ENCODE results near the gene PPIP5K2.
"Not testable (repeated sequence)": the region's sequence is repeated elsewhere in the genome, so short reads cannot be mapped to it uniquely, and the experiment has no call there.

The PPIP5K2 gene

DNA sequence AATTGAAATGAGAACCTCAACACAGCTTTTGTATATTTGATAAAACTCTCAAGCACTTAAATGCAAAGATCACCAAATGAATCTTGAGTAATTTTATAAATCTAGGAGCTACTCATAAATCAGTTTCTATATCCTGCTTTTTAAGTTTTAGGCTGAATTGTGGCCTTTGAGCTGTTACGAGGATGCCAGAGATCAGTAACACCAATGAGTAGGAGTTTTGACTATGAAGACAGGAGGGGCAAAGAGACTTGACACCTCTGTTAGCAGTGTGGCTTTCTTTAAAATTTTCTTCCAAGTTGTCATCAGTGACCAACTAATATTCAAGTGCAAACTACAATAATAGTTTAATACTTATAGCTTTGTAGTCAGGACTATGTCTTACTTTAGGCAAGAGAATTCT is 12.6 kb downstream of the PPIP5K2 start:
- no peak for DNase-seq (ENCODE audit: low read depth)
- TF ChIP-seq, protein P1, sequence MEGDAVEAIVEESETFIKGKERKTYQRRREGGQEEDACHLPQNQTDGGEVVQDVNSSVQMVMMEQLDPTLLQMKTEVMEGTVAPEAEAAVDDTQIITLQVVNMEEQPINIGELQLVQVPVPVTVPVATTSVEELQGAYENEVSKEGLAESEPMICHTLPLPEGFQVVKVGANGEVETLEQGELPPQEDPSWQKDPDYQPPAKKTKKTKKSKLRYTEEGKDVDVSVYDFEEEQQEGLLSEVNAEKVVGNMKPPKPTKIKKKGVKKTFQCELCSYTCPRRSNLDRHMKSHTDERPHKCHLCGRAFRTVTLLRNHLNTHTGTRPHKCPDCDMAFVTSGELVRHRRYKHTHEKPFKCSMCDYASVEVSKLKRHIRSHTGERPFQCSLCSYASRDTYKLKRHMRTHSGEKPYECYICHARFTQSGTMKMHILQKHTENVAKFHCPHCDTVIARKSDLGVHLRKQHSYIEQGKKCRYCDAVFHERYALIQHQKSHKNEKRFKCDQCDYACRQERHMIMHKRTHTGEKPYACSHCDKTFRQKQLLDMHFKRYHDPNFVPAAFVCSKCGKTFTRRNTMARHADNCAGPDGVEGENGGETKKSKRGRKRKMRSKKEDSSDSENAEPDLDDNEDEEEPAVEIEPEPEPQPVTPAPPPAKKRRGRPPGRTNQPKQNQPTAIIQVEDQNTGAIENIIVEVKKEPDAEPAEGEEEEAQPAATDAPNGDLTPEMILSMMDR (conservative IDR thresholded peaks at IDR 0.05; ENCODE audit: control insufficient read depth, insufficient read depth, low read depth, low read length) = no peak
- no peak overlapping the region for H3K4me3 ChIP-seq (ENCODE audit: control insufficient read depth, low read depth, low read length)

DNA sequence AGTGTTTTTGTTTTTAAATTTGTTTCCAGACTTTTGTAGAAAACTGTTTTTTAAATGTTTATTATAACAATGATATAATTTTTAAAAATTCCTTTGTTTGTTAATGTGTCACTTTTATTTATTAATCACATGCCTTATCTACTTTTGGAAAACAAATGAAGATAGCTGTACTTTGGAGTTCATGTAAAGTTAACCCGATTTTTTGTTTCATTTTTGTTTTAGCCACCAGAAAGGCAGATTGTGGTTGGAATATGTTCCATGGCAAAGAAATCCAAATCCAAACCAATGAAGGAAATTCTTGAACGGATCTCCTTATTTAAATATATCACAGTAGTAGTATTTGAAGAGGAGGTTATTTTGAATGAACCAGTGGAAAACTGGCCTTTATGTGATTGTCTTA is 13.1 kb downstream of the PPIP5K2 start:
- TF ChIP-seq, protein P1 (conservative IDR thresholded peaks at IDR 0.05; ENCODE audit: control insufficient read depth, insufficient read depth, low read depth, low read length) = no peak
- no peak overlapping the region for H3K4me3 ChIP-seq (ENCODE audit: control insufficient read depth, low read depth, low read length)
- no peak for DNase-seq (ENCODE audit: low read depth)

DNA sequence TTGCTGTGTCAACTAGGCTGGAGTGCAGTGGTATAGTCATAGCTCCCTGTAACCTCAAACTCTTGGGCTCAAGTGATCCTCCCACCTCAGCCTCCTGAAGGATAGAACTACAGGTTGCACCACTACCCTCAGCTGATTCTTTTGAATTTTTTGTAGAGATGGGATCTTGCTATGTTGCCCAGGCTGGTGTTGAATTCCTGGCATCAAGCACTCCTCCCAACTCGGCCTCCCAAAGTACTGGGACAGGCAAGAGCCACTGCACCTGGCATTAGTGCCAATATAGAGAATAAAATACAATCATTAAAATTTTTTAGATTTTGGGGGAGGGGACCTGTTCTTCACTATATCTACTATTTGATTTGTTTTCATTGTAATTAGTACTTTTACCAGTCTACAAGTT is 15.4 kb downstream of the PPIP5K2 start:
- no peak overlapping the region for H3K4me3 ChIP-seq (ENCODE audit: control insufficient read depth, low read depth, low read length)
- no peak for DNase-seq (ENCODE audit: low read depth)
- TF ChIP-seq, protein P1 (conservative IDR thresholded peaks at IDR 0.05; ENCODE audit: control insufficient read depth, insufficient read depth, low read depth, low read length) = no peak

DNA sequence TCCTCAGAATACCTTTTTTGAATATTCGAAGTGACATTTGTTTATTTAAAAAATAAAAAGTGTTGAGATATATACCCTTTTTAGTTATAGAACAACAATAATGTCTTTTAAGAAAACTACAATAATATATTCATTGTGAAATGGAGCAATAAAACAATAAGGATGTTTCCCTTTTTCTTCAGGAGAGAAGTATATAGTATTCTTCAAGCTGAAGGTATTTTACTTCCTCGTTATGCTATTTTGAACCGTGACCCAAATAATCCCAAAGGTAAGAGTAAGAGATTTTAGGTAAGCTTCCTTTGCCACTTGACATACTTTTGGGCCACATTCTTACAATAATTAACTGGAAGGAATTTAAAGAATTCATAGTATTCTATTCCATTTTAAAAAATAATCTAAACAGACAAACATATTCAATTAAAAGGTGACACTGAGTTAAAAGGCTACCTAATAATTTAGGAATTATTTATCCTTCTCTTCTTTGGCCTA is 18.1 kb downstream of the PPIP5K2 start:
- no peak for DNase-seq (ENCODE audit: low read depth)
- TF ChIP-seq, protein P1 (conservative IDR thresholded peaks at IDR 0.05; ENCODE audit: control insufficient read depth, insufficient read depth, low read depth, low read length) = no peak
- H3K4me3 ChIP-seq (ENCODE audit: control insufficient read depth, low read depth, low read length) = no peak overlapping the region

DNA sequence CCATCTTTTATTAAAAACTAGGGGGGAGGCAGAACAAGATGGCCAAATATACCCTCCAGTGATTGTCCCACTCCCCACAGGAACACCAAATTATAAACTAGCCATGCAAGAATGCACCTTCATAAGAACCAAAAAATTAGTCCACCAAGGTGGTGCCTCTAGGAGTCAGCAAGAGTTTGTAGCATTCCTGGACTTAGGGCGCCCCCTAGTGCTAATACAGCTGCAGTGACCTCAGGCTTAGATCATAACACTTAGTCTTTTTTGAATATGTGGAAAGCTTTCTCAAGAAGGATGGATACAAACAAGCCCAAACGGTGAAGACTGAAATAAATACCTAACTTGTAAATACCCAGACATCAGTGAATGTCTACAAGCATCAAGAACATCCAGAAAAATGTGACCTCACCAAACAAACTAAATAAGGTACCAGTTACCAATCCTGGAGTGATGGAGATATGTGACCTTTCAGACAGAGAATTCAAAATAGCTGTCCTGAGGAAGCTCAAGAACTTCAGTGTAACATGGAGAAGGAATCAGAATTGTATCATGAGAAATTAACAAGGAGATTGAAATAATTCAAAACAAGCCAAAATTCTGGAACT is 19.3 kb downstream of the PPIP5K2 start:
- TF ChIP-seq, protein P1 (conservative IDR thresholded peaks at IDR 0.05; ENCODE audit: control insufficient read depth, insufficient read depth, low read depth, low read length) = peak; percentile 94
- peak; percentile 76 for DNase-seq (ENCODE audit: low read depth)
- H3K4me3 ChIP-seq (ENCODE audit: control insufficient read depth, low read depth, low read length) = no peak overlapping the region

DNA sequence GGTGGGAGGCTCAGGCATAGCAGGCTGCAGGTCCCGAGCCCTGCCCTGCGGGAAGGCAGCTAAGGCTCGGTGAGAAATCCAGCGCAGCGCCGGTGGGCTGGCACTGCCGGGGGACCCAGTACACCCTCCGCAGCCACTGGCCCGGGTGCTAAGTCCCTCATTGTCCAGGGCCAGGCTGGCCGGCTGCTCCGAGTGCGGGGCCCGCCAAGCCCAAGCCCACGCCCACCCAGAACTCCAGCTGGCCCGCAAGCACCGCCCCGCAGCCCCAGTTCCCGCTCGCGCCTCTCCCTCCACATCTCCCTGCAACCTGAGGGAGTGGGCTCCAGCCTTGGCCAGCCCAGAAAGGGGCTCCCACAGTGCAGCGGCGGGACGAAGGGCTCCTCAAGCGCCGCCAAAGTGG is 22.0 kb downstream of the PPIP5K2 start:
- DNase-seq (ENCODE audit: low read depth); H3K4me3 ChIP-seq (ENCODE audit: control insufficient read depth, low read depth, low read length): not testable (repeated sequence)

DNA sequence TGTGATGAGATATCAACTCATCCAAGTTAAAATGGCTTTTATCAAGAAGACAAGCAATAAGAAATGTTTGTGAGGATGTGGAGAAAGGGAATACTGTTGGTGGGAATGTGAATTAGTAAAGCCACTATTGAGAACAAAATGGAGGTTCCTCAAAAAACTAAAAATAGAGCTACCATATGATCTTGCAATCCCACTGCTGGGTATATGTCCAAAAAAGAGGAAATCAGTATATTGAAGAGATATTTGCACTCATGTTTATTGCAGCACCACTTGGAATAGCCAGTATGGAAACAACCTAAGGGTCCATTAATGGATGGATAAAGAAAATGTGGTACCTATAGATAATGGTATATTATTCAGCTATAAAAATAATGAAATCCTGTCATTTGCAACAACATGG is 25.1 kb downstream of the PPIP5K2 start:
- no peak for DNase-seq (ENCODE audit: low read depth)
- no peak overlapping the region for H3K4me3 ChIP-seq (ENCODE audit: control insufficient read depth, low read depth, low read length)
- TF ChIP-seq, protein P1 (conservative IDR thresholded peaks at IDR 0.05; ENCODE audit: control insufficient read depth, insufficient read depth, low read depth, low read length) = no peak
